GM18909 (cell line): ENCODE results near the gene LGR6.

ENCODE experiments used
- ATAC-seq: cut with Tn5 transposase; IDR thresholded peaks from one replicate; pipeline ENCODE4 v1.9.1; 2021; ENCODE audit warnings: mild to moderate bottlenecking; ENCODE audit not compliant: unreplicated experiment, poor library complexity

LGR6 gene

DNA sequence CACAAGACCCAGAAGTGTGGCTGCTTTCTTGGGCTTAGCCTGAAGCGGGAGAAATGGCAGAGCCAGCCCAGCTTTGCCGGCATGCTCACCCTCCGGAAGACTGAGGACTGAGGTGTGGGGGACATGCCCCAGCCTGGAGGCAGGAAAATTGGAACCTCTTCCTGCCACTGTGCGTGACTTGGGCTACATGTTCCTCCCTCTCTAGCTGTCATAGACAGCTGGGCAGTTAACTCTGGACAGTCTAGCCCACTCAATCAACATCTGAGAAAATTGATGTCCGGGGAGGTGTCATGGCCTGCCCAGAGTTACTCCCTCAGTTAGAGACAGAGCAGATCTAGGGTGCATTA lies 88.4 kb downstream of the LGR6 start:
- no peak for ATAC-seq

DNA sequence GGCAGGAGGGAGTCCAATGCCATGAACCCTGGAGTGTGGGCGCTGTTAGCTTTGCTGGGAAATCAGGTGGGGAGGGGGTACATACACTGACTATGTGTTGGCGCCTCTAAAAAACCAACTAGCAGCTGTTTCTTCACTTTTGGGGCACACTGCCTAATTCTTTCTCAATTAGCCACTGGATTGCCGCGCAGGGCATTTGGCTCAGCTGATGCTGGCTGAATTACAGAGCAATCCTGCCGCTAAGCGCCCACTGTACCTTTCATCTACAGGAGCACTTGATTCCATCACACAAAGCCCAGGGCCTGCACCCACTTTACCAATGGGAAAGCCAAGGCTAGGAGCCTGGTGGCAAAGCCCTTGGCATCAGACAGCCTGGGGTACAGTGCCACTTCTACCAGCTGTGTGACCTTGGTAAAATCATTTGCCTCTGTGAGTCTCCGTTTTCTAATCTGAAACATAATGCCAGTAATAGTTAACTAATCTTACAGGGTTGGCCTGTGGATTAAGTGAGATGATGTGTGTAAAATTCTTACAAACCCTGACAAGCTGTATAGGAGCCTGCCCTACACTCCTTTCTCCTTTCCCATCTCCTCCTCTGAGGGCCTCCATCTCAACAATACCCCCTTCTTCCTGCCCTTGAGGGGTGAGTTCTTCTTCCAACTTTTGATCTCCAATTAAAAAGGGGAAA lies 89.1 kb downstream of the LGR6 start:
- no peak for ATAC-seq

DNA sequence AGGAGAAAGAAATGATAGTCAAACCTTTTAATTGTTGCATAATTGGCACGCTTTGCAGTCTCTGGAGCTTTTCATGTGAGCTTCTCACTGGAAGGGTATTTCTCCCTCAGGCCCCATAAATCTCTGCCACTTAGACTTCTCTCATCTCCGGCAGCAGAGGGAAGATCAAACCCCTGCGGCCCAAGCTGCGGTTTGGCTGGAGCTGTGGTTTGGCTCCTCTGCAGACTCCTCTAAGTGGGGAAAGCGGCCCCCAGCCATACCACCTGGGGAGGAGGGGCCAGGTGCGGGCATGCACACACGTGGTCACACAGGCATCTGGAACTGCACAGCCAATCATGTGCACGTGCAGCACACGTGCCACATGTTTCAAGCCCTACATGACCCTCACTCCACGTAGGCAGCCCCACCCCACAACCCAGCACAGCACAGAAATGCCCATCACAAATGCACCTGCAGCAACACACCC lies 89.8 kb downstream of the LGR6 start:
- no peak for ATAC-seq

DNA sequence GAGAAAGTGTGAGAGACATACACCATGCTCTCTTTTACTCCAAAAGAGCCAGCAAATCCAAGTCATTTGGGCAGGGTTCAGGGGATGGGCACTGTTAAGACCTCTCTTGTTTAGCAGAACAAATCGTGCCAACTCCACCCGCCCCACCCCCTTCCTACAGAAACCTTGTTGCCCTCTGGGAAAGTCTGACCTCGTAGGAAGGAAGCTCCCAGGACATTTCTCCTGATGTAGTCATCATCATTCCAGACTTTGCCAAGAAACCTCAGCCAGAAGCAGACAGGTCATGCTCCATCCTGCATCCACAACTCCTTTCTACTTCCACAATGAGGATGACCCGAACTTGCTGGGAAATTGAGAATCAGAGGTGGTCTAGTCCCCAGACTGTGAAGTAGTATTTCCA lies 90.4 kb downstream of the LGR6 start:
- no peak for ATAC-seq

DNA sequence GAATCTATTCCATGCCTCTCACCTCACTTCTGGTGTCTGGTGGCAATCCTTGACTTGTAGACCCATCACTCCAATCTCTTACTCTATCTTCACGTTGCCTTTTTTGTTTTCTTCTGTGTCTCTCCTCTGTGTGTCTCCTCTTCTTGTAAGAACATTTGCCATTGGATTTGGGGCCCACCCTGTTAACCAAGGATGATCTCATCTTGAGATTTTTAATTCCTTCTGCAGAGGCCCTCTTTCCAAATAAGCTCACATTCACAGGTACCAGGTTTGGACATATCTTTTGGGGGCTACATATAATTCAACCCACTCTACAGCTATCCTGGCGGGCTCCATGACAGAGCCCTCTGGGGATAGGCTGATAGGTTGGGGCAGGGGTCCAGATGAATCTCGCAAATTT lies 92.3 kb downstream of the LGR6 start:
- no peak for ATAC-seq

DNA sequence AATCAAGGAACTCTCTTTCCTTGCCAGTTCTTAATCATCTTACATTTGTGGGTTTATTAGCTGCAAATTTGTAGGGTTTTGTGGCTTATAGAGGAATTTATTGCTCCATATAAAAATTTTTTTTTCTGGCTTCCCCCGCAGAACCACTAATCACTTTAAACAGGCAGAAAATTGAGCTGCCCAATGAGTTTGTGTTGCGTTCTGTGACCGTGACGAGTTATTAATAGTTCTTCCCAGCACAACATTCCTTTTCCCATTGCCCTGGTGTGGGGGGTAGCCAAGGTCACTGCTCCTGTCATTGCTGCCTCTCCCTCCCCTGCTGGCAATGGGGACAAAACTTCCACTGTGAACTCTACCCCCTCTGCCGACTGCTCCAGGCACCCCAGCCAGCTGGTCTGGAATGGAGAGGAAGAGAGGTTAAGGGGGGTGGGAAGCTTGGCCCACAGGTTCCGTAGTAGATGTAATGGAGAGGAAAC lies 93.1 kb downstream of the LGR6 start:
- no peak for ATAC-seq

DNA sequence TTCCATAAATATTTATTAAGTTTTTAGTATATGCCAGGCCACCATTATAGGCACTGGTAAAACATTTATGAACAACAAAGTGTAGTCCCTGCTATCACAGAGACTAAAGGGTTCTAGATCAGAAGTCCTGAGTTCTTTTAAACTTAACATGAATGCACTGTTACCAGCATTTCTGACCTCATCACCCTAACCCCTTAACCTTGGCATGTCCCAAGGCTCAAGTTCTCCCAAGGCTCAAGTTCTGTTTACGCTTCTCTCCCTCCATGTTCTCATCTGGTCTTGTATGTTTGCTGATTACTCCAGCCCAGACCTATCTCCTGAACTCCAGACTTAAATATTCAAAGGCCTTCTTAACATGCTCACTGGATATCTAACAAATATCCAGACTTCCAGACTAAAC lies 93.6 kb downstream of the LGR6 start:
- no peak for ATAC-seq

DNA sequence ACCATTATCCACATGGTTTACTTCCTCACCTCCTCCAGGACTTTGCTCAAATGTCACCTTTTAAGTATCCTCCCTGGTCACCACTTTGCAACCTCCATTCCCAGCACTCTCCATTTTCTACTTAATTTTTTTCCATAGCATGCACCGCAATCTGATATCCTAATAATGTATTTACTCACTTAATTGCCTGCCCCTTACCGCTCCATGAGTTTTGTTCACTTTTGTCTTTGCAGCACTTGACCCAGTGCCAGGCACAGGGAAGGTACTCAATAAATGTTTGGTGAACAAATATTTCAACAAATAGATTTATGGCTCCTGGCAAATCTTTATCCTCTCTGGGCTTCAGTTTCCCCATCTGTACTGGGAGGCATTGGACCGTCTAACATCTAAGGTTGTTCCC lies 94.6 kb downstream of the LGR6 start:
- ATAC-seq, result no peak

DNA sequence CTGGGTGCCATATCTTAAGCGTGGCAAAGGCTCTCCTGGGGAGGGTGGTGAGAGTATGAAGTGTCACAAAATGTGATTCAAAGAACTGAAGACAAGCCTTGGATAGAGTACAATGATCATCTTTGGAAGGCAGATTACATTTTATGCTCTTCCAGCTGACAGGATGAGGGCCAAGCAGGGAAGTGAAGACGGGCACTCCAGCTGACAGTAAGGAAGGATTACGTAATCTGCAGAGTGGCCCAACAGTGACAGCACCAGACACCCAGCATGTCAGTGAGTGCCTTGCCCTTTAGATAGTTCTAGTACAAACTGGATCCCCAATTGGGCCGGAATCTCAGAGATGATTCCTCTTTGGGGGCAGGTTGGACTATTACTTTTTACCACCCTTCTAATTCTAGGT lies 95.4 kb downstream of the LGR6 start:
- ATAC-seq, result no peak

DNA sequence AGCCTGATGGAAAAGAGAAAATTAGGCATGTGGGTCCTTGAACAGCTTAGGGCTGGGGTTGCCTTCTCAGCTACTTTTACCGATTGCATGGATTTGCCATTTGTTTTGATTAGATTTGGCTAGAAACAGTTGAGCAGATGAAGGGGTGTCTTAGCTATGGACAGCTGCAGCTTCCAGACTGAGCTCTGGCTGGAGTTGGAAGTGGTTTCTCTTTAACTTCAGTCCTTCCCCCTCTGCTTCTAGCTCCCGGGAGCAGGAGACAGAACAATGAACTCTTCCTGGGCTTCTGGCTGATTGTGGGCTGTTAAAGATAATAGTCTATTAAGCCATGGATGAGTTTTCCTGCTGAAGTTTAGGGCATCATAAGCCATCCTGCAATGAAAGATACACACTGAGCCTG lies 97.4 kb downstream of the LGR6 start:
- ATAC-seq, result no peak

DNA sequence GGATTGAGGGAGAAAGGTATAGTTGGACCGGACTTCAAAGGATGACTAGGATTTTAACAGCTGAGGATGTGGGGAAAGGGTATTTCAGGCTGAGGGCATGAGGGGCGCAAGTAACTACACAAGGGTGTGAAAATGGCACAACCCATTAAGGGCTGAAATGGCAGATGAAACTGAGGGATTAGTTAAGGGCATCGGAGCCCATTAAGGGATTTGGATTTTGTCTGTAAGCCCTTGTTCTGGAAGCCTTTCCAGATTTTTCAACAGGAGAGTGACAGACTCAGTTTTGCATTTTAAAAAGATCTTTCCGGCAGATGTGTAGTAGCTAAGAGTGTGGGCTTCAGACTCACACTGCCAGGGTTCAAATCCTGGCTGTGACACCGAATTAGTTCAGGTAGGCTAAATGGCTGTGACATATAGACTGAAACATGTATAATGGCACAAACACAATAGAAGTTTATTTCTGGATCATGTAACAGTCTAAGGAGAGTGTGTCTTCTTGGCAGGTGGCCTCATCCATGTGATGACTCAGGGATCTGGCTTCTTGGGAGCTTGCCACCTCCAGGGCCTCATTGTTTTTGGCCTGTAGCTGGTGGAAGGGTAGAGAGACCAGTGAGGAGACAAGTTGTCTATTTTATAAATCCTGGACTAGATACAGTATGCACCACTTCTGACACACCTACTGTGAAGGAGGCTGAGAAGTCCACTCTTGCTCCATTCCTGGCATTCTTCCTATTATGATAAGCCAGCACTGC lies 98.5 kb downstream of the LGR6 start:
- ATAC-seq, result no peak

DNA sequence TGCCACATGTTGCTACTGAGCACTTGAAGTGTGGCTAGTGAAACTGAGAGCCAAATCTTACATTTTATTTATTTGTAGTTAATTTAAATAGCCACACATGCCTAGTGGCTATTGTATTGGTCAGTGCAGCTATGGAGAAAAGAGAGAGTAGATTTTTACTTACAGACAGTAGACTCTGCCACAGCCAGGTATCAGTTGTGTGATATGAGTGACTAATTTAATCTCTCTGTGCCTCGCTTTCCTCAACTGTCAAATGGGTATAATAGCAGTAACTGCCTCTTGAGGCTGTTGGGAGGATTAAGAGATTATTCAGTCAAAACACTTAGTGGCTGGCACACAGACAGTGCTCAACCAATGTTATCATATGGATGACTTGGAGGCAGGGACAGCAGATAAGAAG lies 99.2 kb downstream of the LGR6 start:
- ATAC-seq, result no peak

DNA sequence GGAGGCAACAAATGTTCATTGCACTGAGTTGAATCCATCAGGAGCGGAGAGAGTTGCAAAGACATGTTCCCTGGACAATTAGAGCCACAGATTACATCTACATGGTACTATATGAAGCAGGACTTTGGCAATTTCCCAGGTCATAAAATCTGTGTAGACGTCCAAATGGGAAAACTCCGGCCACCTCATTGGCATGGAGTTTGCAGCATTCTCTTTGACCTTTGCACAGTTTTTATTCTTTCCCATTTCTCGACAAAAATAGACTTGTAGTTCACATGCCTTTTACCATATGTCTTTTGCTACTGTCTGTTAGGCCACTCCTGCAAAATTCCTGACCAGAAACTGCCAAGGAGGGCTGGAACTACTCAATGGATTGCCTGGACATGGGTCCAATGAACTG lies 100.0 kb downstream of the LGR6 start:
- no peak for ATAC-seq

DNA sequence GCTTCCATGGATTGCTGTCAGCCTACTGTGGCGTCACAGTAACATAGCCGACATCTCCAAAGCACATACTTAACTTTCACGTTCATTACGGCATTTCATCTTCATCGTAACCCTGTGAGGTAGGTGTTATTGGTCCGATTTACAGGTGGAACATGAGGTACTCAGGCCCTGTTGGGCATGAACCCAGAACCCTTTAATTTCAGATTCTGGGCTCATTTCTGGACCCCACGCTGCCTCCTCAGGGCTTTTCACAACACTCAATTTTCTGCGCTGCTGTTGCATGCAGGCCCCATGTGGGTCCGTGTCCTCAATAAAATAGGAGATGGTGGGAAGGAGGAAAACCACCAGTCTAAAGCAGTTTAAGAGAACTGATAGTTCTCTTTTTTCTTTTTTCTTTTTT lies 108.6 kb downstream of the LGR6 start:
- no peak for ATAC-seq

DNA sequence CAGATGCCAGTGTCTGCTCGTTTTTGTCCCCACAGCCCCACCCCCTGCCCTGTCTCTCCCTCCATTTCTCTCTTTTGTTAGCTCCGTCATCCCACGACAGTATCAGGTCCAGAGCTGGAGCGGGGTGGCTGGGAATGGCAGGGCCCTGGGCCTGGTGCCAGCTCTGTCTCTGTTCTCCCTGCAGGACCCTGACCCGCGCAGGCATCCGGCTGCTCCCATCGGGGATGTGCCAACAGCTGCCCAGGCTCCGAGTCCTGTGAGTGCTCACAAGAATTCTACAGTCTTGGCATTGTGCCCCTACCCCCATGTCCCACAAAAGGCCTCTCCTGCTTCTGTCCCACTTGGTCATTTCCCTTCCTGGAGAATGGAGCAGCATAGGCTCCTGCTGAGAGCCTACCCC lies 110.8 kb downstream of the LGR6 start:
- ATAC-seq, result no peak

DNA sequence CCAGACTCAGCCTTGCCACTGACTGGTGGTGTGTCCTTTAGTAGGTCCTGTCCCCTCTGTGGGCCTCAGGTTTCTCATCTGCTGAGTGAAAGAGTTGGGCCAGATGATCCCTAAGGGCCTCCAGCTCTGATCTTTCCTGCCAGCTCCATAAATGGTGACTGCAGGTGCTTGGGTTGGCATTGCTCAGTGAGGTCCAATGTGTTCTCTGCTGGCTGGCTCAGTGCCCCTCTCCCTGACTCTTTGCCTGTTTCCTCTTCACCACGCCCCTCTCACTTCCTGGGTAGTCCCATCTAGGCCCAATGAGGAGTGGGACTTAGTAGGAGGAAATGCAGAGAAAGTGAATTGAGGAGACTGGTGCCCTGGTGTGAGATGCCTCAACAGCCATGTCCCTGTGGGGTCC lies 111.6 kb downstream of the LGR6 start:
- ATAC-seq, result no peak

DNA sequence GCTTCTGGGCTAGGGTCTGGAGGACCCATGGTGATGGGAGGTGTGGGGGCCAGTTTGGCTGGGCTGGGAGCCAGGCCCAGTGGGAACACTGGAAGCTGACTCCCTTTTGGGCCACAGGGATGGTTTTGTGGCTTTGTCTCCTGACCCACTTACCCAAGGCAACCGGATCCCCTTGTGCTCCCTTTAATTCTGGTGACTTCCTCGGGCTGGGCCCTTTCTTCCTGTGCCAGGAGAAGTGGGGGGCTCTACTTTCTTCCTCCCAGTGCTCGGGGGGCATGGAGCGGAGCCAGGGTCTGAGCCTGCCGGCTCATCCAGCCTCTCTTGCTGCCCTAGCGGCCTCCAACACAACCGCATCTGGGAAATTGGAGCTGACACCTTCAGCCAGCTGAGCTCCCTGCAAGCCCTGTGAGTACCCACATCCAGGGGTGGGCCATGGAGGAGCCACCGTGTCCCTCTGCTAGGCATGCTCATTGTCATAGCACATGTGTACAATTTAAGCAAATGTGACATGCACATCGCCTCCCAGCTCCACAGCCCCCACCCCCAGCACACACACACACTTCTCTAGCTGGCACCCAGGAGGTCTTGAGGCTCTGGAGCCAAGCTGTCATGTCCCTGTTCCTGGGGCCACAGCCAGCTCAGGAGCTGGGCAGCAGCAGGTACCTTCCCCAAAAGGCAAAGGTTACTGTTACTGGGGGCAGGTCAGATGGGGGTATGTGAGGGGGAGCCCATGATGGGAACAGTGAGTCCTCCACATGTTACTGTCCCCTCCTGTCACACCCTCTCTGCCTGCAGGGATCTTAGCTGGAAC lies 113.1 kb downstream of the LGR6 start:
- no peak for ATAC-seq

DNA sequence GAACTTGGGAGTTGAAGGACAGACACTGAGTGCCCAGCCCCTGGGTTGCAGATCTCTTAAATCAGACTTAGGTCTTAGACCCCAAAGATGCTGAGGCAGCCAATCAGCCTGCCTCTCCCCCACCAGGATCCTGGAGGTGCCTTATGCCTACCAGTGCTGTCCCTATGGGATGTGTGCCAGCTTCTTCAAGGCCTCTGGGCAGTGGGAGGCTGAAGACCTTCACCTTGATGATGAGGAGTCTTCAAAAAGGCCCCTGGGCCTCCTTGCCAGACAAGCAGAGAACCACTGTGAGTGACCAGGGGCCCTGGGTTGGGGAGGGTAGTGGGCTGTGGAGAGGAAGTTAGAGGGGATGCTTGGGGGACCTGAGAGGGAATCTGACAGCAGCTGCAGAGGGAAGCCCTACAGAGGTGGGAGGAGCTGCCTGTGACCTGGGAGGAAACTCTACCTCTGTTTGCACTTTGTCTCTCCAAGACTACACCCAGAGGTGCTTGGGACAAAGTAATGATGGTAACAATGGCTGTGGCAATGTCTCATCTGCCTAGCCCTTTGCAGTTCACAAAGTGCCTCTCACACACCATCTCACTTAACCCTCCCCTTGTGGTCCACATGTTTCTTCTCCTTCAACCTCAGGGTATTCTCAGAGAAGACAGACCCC lies 116.6 kb downstream of the LGR6 start:
- ATAC-seq, result no peak

DNA sequence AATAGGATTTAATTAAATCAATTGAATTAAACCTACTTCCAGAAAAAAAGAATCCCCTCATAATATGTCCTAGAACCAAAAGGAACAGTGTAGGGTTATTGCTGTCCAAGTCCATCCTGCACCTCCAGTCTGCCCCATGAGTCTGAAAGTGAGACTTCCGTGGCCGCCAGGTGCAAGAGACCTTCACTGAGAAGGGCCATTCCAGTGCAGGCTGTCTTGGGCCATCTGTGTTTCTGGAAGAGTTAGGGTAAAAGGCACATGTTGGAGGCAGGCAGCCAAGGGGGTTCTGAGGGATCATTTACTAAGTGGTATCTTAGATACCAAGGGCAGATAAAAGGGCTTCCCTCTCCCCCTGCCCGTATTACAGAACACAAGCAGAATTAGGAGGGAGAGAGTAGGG lies 117.1 kb downstream of the LGR6 start:
- no peak for ATAC-seq

DNA sequence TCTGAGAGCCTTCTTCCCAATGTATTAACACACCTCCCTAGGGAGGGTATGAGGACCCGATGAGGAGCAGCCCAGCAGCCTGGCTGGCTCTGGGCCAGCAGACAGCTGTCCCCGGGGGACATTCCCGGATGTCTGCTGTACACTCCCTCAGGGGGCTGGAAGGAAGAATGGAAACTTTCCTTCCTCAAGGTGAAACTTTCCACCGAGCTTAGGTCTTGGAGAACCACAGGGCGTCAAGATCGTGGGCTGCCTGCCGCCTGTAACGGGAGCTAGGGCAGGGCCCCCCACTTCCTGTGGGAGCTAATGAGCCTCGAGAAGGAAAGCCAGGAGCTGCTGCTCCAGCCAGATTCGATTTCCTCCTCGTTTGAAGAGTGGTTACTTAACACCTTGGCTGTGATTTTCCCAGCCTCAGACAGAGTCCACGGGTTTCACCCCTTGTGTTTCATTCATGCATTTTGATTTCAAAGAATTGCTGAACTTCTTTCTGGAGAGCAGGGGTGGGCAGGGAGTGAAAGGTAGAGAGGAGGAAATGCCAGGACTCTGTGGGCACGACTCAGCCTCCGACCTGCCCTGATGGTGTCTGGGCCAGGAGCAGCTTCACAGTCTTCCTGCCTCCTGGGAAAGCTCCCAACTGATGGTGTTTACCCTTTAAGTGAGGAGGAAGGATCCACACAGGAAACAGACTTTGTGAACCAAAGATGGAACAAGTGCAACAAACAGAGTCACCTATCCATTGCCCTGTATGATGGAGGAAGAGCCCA lies 118.5 kb downstream of the LGR6 start:
- ATAC-seq, result no peak
